Mesenteric fat pad (tissue), 1 donor: ENCODE results near the gene ARL1. TPM values are rescaled to one million over a fixed set of nuclear protein-coding genes. Genes with fewer than 3 reads are reported as not detected.

ENCODE experiments used
- total RNA-seq: library from RNA; stranded (reverse); fragmentation: NEBNext Ultra II Directional; extraction: Animal tissue kit (Norgen Biotek cat#: 25700); gene quantifications from one replicate; pipeline ENCODE4 v1.2.1, GENCODE V29; 2021
- donor health status: DM: yes; HTN: yes; CAD: no.

ARL1 gene
- total RNA-seq, 1 donor from 2014 or later = 73.3 TPM

Other genes starting within 250 kb of the ARL1 start
- gene SLC5A8, start 197.5 kb downstream of the ARL1 start, total RNA-seq = not detected
- 18.3 TPM for gene UTP20, start 127.7 kb downstream of the ARL1 start, total RNA-seq
- gene SPIC, start 67.6 kb upstream of the ARL1 start, total RNA-seq = not detected
- not detected for gene MYBPC1, start 187.2 kb upstream of the ARL1 start, total RNA-seq